Stimulated activated CD4-positive, alpha-beta T cell treated with anti-CD3 and anti-CD28 coated beads, Interleukin-2, amount 100 ng/mL, for 24 hours (primary cell): ENCODE results near the gene STK26.

ENCODE experiments used
- DNase-seq, 2 donors: peaks; one replicate each; pipeline ENCODE4 v3.0.0-alpha.2; 2020

Gene STK26

DNA sequence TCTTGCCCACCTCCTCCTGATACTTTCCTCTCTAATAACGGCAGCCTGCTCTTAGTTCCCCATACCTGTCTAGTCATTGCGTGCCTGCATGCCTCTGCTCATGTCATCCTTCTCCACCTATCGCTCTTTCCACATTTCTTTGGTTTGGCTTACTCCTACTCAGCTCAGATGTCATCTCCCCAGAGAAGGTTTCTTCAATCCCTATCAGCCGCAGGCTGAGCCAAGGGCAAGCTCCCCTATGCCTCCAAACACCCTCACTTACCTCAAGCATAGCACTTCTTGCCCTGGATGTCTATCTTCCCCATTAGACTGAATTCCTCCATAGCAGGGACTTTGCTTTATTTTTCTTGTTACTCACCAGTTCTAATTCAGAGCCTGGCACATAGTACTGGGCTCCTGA, 78.1 kb downstream of the STK26 start:
- DNase-seq = no peak

DNA sequence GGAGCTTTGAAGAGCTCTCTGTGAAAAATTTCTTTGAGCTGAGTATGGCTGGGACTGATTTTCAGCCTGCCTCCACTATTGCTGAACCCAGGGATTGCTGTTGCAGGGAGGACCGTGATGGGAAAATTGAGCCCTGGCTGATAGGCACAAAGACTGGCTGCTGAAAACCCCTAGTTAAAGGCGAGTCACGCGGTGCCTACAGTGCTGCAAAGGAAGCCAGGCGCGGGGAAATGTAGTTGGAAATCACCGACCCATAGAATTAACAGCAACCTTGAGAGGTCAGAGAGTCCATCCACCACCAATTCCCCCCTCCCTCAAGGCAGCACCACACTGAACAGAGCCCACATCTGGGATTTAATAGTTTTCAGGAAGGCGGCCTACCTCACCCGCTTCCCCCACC, 78.7 kb downstream of the STK26 start:
- no peak for DNase-seq

DNA sequence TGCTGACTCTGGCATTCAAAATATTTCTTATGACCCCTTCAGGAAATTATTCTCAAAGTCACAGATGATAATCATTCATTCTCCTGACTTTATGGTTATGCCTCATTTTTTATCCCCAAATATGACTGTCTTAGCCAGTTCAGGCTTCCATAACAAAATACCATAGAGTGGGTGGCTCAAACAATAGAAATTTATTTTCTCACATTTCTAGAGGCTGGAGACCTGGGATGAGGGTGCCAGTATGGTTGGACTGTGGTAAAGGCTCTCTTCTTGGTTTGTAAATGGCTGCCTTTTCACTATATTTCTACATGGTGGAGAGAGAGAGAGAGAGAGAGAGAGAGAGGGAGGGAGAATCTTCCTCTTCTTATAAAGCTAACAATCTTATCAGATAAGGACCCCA, 84.2 kb downstream of the STK26 start:
- DNase-seq = no peak

DNA sequence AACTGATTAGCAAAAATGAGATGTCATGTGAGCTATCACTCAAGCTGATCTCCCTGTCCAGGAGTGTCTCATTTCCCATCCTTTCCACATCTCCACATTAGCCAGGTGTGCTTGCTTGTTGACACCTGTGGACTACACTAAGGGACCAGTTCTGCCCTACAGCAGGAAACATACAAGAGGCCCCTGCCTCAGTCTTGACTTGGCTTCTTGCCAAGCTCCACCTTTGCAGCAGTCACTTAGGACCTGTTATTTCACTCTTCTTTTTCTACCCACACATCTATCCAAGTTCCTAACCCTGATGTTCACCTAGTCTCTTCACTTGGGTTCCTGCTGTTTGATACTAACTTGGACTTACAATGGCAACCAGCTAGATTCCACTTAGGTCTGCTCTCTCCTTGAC, 91.5 kb downstream of the STK26 start:
- no peak for DNase-seq

DNA sequence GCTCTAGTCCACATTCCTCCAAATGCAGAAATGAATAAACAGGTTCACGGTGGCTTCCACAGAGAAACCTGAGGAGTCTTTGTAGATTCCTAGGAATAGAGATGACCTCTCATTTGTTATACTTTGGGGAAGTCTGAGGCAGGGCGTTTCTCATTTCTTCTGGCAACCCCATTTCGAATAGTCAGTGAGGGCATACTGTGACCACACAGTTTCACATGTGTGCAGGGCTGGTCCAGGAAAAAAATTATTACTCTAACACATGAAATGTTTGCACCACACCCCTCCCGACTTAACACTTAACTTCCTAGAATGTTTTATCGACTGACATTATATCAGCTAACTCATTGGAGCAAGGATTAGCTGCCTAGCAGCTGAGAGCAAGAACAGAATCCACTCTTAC, 92.7 kb downstream of the STK26 start:
- no peak for DNase-seq

DNA sequence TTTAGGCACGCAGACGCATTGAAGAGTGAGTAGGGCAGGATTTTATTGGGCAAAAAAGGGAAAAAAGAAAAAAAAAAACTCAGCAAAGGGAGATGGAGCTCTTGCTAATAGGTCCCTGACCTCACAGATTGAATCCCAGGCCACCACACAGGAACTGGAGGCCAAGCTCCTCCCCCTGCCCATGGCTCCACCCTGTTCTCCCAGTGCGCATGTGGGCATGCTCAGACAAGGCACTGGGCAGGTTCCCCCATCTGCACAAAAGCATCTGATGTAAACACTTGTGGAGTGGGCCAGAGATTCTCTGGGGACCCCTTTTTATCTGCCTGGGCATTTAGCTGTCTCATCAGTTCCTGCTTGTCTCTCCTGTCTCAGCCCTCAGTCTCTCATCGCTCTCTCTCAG, 95.3 kb downstream of the STK26 start:
- peak in 1 of 2 donors; percentile 1 for DNase-seq

DNA sequence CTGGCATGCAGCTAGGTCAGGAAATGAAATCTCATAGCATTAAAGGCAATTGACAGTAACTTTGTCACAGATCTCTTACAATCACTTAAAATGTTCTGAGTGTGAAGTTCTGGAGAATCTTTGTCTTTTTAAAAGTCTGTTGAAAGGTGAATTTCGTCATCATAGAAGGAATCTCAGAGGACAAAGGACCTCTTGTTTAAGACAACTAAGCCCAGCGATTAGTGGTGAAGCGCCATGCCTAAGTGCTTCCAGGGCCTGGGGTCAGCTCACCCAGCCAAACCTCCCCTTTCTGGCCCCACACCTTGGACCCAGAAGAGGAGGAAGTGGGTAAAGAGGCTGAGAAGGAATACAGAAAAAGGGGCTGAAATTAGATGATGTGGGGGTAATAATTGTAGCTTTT, 96.2 kb downstream of the STK26 start:
- no peak for DNase-seq

DNA sequence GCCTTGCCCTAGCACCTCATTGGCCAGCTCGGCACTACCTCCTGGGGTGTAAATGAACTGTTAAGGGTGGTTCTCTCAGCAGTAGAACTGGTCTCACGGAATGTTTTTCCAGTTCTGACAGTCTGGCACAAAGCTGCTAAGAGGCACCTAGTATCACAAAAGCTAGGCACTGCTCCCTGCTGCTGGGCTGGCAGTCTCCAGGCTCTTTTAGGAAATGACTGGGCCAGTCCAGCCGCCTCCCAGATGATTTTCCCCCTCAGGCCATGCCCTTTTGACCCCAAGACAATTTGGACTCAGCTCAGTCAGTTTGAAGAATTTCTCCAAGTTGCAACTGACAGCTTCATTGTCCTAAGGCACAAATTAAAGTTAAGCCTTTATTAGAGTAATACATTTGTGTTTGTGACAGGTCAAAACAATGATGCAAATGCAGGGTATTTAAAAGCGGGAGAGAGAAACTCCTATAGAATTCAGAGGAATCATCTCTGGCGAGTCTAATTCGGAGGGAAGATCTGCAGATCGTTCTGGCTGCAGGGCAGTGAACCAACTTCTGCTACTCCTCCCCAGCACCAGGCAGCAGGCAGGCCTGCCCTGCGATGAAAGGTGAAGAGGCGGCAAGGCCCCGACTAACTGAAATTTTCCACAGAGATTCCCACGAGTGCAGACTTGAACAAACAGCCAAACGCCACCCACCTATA, 96.9 kb downstream of the STK26 start:
- no peak for DNase-seq

DNA sequence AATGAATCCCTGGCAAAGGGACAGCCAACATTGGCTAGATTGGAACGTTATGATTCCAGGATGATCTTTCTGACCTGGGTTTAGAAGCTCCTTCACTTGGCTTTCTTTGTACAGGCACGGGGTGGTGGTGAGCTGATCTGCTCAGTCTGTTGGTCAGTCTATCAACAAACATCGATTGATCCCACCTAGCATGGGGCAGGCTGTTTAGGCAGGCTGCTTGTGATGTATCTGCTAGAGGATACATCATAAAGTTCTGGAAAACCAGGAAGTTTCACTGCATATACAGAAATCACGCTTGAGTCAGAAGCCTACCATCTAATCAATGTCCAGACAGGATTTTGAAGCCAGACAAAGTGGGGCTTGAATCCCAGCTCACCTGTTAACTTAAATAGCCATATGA, 97.8 kb downstream of the STK26 start:
- no peak for DNase-seq
